ENCODE data around the gene CALN1.

DNA sequence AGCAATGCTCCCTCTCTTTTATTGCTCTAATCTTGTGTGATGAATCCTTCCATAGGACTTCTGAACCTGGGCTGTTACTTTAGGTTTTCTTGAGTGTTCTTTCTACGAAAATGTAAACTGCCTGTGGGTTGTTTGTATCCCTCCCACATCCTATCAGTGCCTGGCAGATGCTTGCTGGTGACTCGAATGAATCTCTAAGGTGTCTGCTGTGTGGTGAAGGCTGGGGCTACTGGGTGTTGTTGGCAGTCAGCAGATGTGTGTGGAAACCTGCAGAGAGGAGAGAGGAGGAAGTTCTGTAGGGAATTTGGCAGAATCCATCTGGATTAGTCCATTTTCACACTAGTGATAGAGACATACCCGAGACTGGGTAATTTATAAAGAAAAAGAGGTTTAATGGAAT lies 639.4 kb downstream of the CALN1 start:
- TF ChIP-seq, protein P1, sequence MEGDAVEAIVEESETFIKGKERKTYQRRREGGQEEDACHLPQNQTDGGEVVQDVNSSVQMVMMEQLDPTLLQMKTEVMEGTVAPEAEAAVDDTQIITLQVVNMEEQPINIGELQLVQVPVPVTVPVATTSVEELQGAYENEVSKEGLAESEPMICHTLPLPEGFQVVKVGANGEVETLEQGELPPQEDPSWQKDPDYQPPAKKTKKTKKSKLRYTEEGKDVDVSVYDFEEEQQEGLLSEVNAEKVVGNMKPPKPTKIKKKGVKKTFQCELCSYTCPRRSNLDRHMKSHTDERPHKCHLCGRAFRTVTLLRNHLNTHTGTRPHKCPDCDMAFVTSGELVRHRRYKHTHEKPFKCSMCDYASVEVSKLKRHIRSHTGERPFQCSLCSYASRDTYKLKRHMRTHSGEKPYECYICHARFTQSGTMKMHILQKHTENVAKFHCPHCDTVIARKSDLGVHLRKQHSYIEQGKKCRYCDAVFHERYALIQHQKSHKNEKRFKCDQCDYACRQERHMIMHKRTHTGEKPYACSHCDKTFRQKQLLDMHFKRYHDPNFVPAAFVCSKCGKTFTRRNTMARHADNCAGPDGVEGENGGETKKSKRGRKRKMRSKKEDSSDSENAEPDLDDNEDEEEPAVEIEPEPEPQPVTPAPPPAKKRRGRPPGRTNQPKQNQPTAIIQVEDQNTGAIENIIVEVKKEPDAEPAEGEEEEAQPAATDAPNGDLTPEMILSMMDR (IDR thresholded peaks at IDR 0.05) = no peak
- TF ChIP-seq POLR2AphosphoS5 (IDR thresholded peaks at IDR 0.05; ENCODE audit: low read depth, low read length) = no peak

Measured in Panc1 (cell line).